H1 (cell line): ENCODE measurements around the gene FIGNL2.

ENCODE experiments used
- CEBPB ChIP-seq: IDR thresholded peaks from 2 replicates; pipeline ENCODE4 v1.6.1; 2012; ENCODE audit warnings: low read depth, low read length
- CHD2 ChIP-seq: IDR thresholded peaks from 2 replicates; pipeline ENCODE4 v1.6.1; 2012; ENCODE audit warnings: low read length, improper control_type of control experiment
- CTCF ChIP-seq, 3 experiments: IDR thresholded peaks; 1 replicate in 2 of 3; 2 replicates in 1 of 3; pipeline versions ENCODE4 v1.5.1 to v1.6.1; 2011; ENCODE audit warnings: low read length in 3 of 3, mild to moderate bottlenecking in 3 of 3, inconsistent platforms in 2 of 3, low read depth in 1 of 3, moderate library complexity in 1 of 3; ENCODE audit not compliant: insufficient read depth in 1 of 3; ENCODE audit errors: control extremely low read depth in 1 of 3
- EZH2 ChIP-seq: fragments of 200-600 bp; sonication (generic); IDR thresholded peaks from 2 replicates; pipeline ENCODE4 v1.7.1; 2012; ENCODE audit warnings: low read depth, mild to moderate bottlenecking, moderate library complexity, low read length, inconsistent platforms; ENCODE audit not compliant: severe bottlenecking
- NRF1 ChIP-seq: IDR thresholded peaks from 2 replicates; pipeline ENCODE4 v1.6.1; 2011; ENCODE audit warnings: mild to moderate bottlenecking, low read depth, low read length, improper control_type of control experiment
- POLR2A ChIP-seq, 2 experiments: IDR thresholded peaks; 1 replicate in 1 of 2; 2 replicates in 1 of 2; pipeline ENCODE4 v1.6.1; 2011; ENCODE audit warnings: low read depth in 2 of 2, low read length in 2 of 2, mild to moderate bottlenecking in 2 of 2; ENCODE audit errors: control extremely low read depth in 1 of 2
- RAD21 ChIP-seq, 2 experiments: IDR thresholded peaks in 1 of 2; conservative IDR thresholded peaks in 1 of 2; 2 replicates each; pipeline ENCODE4 v1.6.1; 2011; ENCODE audit warnings: low read depth in 2 of 2, low read length in 2 of 2, improper control_type of control experiment in 1 of 2, inconsistent platforms in 1 of 2, mild to moderate bottlenecking in 1 of 2, moderate library complexity in 1 of 2
- RNF2 ChIP-seq: fragments of 200-900, 300-1000 bp; sonication (generic); IDR thresholded peaks from 2 replicates; pipeline ENCODE4 v1.7.1; 2016; ENCODE audit warnings: borderline replicate concordance, low read depth, mild to moderate bottlenecking, antibody characterized with exemption, low read length; ENCODE audit not compliant: poor library complexity, severe bottlenecking; ENCODE audit errors: missing control alignments
- SIRT6 ChIP-seq: IDR thresholded peaks from one replicate; pipeline ENCODE4 v1.7.1; 2012; ENCODE audit warnings: low read length, inconsistent platforms
- TCF12 ChIP-seq: IDR thresholded peaks from 2 replicates; pipeline ENCODE4 v1.6.1; 2011; ENCODE audit warnings: low read depth, mild to moderate bottlenecking, low read length
- TEAD4 ChIP-seq: IDR thresholded peaks from 2 replicates; pipeline ENCODE4 v1.6.1; 2012; ENCODE audit warnings: low read depth, low read length, inconsistent platforms, mixed read lengths
- YY1 ChIP-seq: IDR thresholded peaks from 2 replicates; pipeline ENCODE4 v1.6.1; 2011; ENCODE audit warnings: low read depth, mild to moderate bottlenecking, low read length
- TF ChIP-seq, protein P1 (sequence below): IDR thresholded peaks from 2 replicates; pipeline ENCODE4 v1.6.1; 2011; ENCODE audit warnings: low read length, improper control_type of control experiment

GRCh38 chr12:51884676-51885229 lies 36.2 kb upstream of the FIGNL2 start:
- TF ChIP-seq CTCF (IDR thresholded peaks at IDR 0.05; ENCODE audit: control extremely low read depth in 1 of 3, insufficient read depth in 1 of 3, low read depth in 1 of 3, low read length in 3 of 3) (no peak), CHD2 (no peak), TCF12 (no peak), SIRT6 (no peak), NRF1 (no peak), EZH2 (no peak), RNF2 (no peak), TEAD4 (no peak), POLR2A (IDR thresholded peaks at IDR 0.05; ENCODE audit: control extremely low read depth in 1 of 2, low read depth in 2 of 2, low read length in 2 of 2) (no peak), CEBPB (no peak), YY1 (no peak), RAD21 (IDR thresholded peaks at IDR 0.05 in 1 of 2, conservative IDR thresholded peaks at IDR 0.05 in 1 of 2; ENCODE audit: low read depth in 2 of 2, low read length in 2 of 2) (no peak)
- TF ChIP-seq, protein P1, sequence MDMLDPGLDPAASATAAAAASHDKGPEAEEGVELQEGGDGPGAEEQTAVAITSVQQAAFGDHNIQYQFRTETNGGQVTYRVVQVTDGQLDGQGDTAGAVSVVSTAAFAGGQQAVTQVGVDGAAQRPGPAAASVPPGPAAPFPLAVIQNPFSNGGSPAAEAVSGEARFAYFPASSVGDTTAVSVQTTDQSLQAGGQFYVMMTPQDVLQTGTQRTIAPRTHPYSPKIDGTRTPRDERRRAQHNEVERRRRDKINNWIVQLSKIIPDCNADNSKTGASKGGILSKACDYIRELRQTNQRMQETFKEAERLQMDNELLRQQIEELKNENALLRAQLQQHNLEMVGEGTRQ = no peak
